Stimulated activated CD8-positive, alpha-beta memory T cell treated with anti-CD3 and anti-CD28 coated beads, Interleukin-2, amount 100 ng/mL, for 1 hour (primary cell): ENCODE data around the gene MARK1.
"Not testable (repeated sequence)": the region's sequence is repeated elsewhere in the genome, so short reads cannot be mapped to it uniquely, and the experiment has no call there.

Experiments used
- DNase-seq, 2 donors: peaks; one replicate each; pipeline ENCODE4 v3.0.0-alpha.2; 2020; ENCODE audit warnings: low read depth in 2 of 2

The MARK1 gene

GRCh38 chr1:220611100-220611499 is 83.2 kb downstream of the MARK1 start:
- not testable (repeated sequence) for DNase-seq

GRCh38 chr1:220616836-220617235 is 88.9 kb downstream of the MARK1 start:
- no peak for DNase-seq

GRCh38 chr1:220628431-220628830 is 100.5 kb downstream of the MARK1 start:
- no peak for DNase-seq

GRCh38 chr1:220631238-220631815 is 103.4 kb downstream of the MARK1 start:
- no peak for DNase-seq

GRCh38 chr1:220637759-220638158 is 109.8 kb downstream of the MARK1 start:
- no peak for DNase-seq

GRCh38 chr1:220642285-220642684 is 114.3 kb downstream of the MARK1 start:
- DNase-seq, result no peak

- DNase-seq, result no peak
These were observed 125.1 kb downstream of the MARK1 start for GRCh38 chr1:220652995-220653394.

GRCh38 chr1:220655509-220655908 is 127.6 kb downstream of the MARK1 start:
- DNase-seq, result no peak

- DNase-seq, result no peak
These were observed 128.2 kb downstream of the MARK1 start for GRCh38 chr1:220655961-220656740.

- no peak for DNase-seq
These were observed 138.4 kb downstream of the MARK1 start for GRCh38 chr1:220666349-220666748.

- no peak for DNase-seq
These were observed 141.1 kb downstream of the MARK1 start for GRCh38 chr1:220669005-220669404.

GRCh38 chr1:220670365-220670764 is 142.4 kb downstream of the MARK1 start:
- no peak for DNase-seq

- no peak for DNase-seq
These were observed 146.0 kb downstream of the MARK1 start for GRCh38 chr1:220673921-220674320.

- DNase-seq, result no peak
These were observed 149.3 kb downstream of the MARK1 start for GRCh38 chr1:220677251-220677650.

GRCh38 chr1:220680085-220680687 is 152.2 kb downstream of the MARK1 start:
- no peak for DNase-seq

- no peak for DNase-seq
These were observed 153.4 kb downstream of the MARK1 start for GRCh38 chr1:220681220-220681880.

GRCh38 chr1:220682901-220683576 is 155.1 kb downstream of the MARK1 start:
- DNase-seq, result no peak

GRCh38 chr1:220683716-220684115 is 155.8 kb downstream of the MARK1 start:
- DNase-seq, result not testable (repeated sequence)

- no peak for DNase-seq
These were observed 157.0 kb downstream of the MARK1 start for GRCh38 chr1:220684890-220685289.

GRCh38 chr1:220685879-220686278 is 157.9 kb downstream of the MARK1 start:
- DNase-seq, result no peak

GRCh38 chr1:220687809-220688208 is 159.9 kb downstream of the MARK1 start:
- DNase-seq, result no peak

- no peak for DNase-seq
These were observed 161.7 kb downstream of the MARK1 start for GRCh38 chr1:220689666-220690065.
